Trophoblast cell (in vitro differentiated cells and primary cell): ENCODE data around the gene FAM110A.

Source experiments
- DNase-seq, 2 donors: peaks; one replicate each; pipeline ENCODE4 v3.0.0-alpha.2; 2016
- H2AFZ ChIP-seq: 2 replicates; pipeline ENCODE4 v1.6.1; 2013; ENCODE audit warnings: low read length, moderate library complexity, mild to moderate bottlenecking; ENCODE audit not compliant: insufficient read depth, poor library complexity
- H2AK5ac ChIP-seq: 2 replicates; pipeline ENCODE4 v1.6.1; 2013; ENCODE audit warnings: mild to moderate bottlenecking, low read length
- H2BK120ac ChIP-seq: 2 replicates; pipeline ENCODE4 v1.6.1; 2013; ENCODE audit warnings: low read length, mild to moderate bottlenecking, moderate library complexity; ENCODE audit not compliant: insufficient read depth, poor library complexity
- H2BK12ac ChIP-seq: 2 replicates; pipeline ENCODE4 v1.6.1; 2013; ENCODE audit warnings: mild to moderate bottlenecking, low read length, moderate library complexity
- H2BK5ac ChIP-seq: 2 replicates; pipeline ENCODE4 v1.6.1; 2013; ENCODE audit warnings: low read length, low read depth, moderate library complexity, mild to moderate bottlenecking; ENCODE audit not compliant: poor library complexity
- H3K14ac ChIP-seq: 2 replicates; pipeline ENCODE4 v1.6.1; 2013; ENCODE audit warnings: mild to moderate bottlenecking, low read length
- H3K18ac ChIP-seq: 2 replicates; pipeline ENCODE4 v1.6.1; 2013; ENCODE audit warnings: mild to moderate bottlenecking, low read length
- H3K23ac ChIP-seq: 2 replicates; pipeline ENCODE4 v1.6.1; 2013; ENCODE audit warnings: low read length
- H3K27ac ChIP-seq: 2 replicates; pipeline ENCODE4 v1.5.1; 2013; ENCODE audit warnings: low read depth, mild to moderate bottlenecking, inconsistent platforms, low read length, moderate library complexity
- H3K27me3 ChIP-seq: 2 replicates; pipeline ENCODE4 v1.6.1; 2013; ENCODE audit warnings: inconsistent platforms, mild to moderate bottlenecking, low read length, moderate library complexity; ENCODE audit not compliant: insufficient read depth
- H3K36me3 ChIP-seq, 2 experiments: 1 replicate in 1 of 2; 2 replicates in 1 of 2; pipeline ENCODE4 v1.6.1; 2013; ENCODE audit warnings: low read length in 2 of 2, mild to moderate bottlenecking in 2 of 2, moderate library complexity in 1 of 2; ENCODE audit not compliant: insufficient read depth in 2 of 2, control insufficient read depth in 1 of 2
- H3K4ac ChIP-seq: 2 replicates; pipeline ENCODE4 v1.6.1; 2013; ENCODE audit warnings: low read depth, mild to moderate bottlenecking, low read length, moderate library complexity
- H3K4me1 ChIP-seq, 2 experiments: 1 replicate in 1 of 2; 2 replicates in 1 of 2; pipeline ENCODE4 v1.6.1; 2013; ENCODE audit warnings: low read length in 2 of 2, mild to moderate bottlenecking in 2 of 2, moderate library complexity in 1 of 2; ENCODE audit not compliant: insufficient read depth in 2 of 2, control insufficient read depth in 1 of 2
- H3K4me2 ChIP-seq: 2 replicates; pipeline ENCODE4 v1.6.1; 2013; ENCODE audit warnings: inconsistent platforms, mild to moderate bottlenecking, low read length, moderate library complexity
- H3K4me3 ChIP-seq: 2 replicates; pipeline ENCODE4 v1.5.1; 2013; ENCODE audit warnings: mild to moderate bottlenecking, low read depth, low read length, inconsistent platforms
- H3K79me1 ChIP-seq: one replicate; pipeline ENCODE4 v1.6.1; 2013; ENCODE audit warnings: low read length
- H3K79me2 ChIP-seq: 2 replicates; pipeline ENCODE4 v1.6.1; 2013; ENCODE audit warnings: low read length, mild to moderate bottlenecking; ENCODE audit not compliant: control insufficient read depth, insufficient read depth, poor library complexity
- H3K9ac ChIP-seq: 2 replicates; pipeline ENCODE4 v1.6.1; 2013; ENCODE audit warnings: mild to moderate bottlenecking, low read length
- H3K9me3 ChIP-seq: 2 replicates; pipeline ENCODE4 v1.6.1; 2013; ENCODE audit warnings: low read depth, mild to moderate bottlenecking, control low read depth, inconsistent platforms, low read length; ENCODE audit not compliant: insufficient read depth
- H4K12ac ChIP-seq: 2 replicates; pipeline ENCODE4 v1.6.1; 2013; ENCODE audit warnings: low read depth, mild to moderate bottlenecking, low read length, moderate library complexity
- H4K8ac ChIP-seq: 2 replicates; pipeline ENCODE4 v1.6.1; 2013; ENCODE audit warnings: low read depth, mild to moderate bottlenecking, low read length, moderate library complexity
- H4K91ac ChIP-seq: one replicate; pipeline ENCODE4 v1.6.1; 2013; ENCODE audit warnings: low read depth, mild to moderate bottlenecking, low read length, moderate library complexity
- WGBS: extraction: QIAGEN DNeasy Blood & Tissue Kit; methylation state at CpG from one replicate; pipeline ENCODE4 v1.1.7; 2013; ENCODE audit warnings: missing lambda C conversion rate; ENCODE audit not compliant: insufficient read length, insufficient coverage; ENCODE audit errors: extremely low coverage; 5-methylcytosine and 5-hydroxymethylcytosine counted together

Gene FAM110A

DNA sequence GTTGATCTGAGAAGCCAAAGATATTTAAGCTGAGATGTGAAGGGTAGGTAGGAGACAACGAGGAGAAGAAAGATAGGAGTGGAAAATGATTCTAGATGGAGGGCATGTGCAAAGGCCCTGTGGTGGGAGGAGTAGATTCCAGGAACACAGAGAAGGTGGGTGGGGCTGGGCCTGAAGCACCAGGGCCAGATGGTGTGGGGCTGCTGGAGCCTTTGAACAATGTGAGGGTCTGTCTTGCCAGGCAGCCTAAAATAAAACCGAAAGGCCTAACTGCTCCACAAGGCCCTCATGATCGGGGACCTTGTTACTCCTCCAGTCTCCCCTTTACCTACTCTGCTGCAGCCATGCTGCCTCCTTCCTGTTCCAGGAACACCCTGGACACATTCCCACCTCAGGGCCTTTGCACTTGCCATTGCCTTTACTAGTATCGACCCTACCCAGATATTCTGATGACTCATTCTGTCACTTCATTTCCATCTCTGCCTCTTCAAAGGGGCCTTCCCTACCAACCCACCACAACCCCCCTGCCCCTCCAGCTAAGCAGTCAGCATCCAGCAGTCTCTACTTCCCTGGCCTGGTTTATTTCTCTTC lies 20.0 kb downstream of the FAM110A start:
- Histone ChIP-seq H3K9me3 (no peaks in the 10 kb centered on the region), H3K4me2 (no peak overlapping the region), H3K4me3 (no peak overlapping the region), H2BK12ac (no peak overlapping the region), H3K27ac (no peak overlapping the region), H3K4me1 (peaks cover 3 to 4% of the 10 kb centered on the region in 2 experiments), H3K23ac (no peak overlapping the region), H3K27me3 (no peaks in the 10 kb centered on the region), H4K91ac (no peak overlapping the region), H2BK5ac (no peak overlapping the region), H3K79me1 (no peaks in the 10 kb centered on the region), H3K4ac (no peak overlapping the region), H4K12ac (no peak overlapping the region), H2BK120ac (no peak overlapping the region), H3K79me2 (no peaks in the 10 kb centered on the region), H3K9ac (no peak overlapping the region), H3K36me3 (no peaks in the 10 kb centered on the region), H3K14ac (no peak overlapping the region), H4K8ac (no peak overlapping the region), H2AK5ac (no peak overlapping the region), H2AFZ (no peak overlapping the region), H3K18ac (no peak overlapping the region)
- no CpG with 5 or more reads among the region's 4 CpGs for WGBS
- no peak for DNase-seq

DNA sequence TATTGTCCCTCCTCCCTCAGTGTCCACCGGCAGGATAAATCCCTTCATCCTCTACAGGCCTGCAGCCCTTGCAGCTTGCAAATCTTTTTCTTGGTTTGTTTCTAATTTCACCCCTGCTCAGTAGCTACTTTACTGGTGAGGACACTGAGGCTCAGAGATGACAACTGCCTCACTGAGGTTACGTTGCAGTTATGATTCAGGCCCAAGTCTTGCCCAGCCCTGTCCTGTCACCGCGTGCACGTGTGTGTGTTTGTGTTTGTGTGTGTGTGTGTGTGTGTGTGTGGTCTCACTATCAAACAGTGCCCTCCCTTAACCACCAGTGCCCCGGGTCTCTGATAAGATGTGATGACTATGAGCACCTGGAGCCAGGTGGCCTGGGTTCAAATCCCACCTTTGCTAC lies 21.1 kb downstream of the FAM110A start:
- H2BK5ac ChIP-seq = no peak overlapping the region

DNA sequence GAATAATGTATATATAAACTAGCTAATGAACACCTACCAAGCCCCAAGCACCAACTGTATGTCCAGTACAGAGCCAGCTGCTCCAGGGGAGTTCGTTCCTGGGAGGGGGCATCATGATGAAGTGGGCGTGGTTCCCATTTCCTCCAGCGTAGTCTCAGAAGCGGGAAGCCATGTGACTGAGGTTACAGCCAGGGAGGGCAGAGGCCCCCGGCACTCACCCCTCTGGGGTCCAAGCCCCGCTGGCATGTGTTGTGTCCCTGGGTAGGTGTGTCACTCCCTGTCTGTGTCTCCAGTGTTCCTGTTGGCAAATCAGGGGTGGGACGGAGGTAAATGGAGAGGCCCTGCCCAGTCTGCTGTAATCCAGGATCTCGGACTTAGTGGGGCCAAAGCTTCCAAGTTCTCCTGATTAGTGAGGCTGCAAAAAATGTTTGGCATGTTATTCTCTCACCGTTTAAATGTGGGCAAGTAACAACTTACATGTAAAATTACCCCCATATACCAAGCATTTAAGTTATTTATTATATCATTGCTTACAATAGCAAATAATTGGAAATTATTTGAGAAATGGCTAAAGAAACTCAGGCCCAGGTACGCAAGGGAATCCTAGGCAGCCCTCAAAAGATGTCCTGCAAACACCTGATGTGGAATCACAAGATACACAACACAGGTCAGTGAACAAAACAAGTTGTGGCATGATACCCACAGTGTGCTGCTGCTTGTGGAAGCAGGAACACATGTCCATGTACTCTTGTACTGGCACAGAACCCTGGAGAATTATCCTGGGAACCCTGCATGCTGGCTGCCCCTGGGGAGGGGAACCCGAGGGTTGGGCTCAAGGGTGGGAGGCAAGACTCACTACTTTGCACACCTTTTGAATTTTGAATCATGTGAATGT lies 22.2 kb downstream of the FAM110A start:
- Histone ChIP-seq H2BK12ac (no peak overlapping the region), H2AK5ac (no peak overlapping the region), H4K8ac (no peak overlapping the region), H3K79me1 (no peaks in the 10 kb centered on the region), H4K91ac (no peak overlapping the region), H3K27ac (no peak overlapping the region), H3K4me1 (peaks cover 3 to 4% of the 10 kb centered on the region in 2 experiments), H3K79me2 (no peaks in the 10 kb centered on the region), H3K4me3 (no peak overlapping the region), H3K9me3 (no peaks in the 10 kb centered on the region), H3K36me3 (no peaks in the 10 kb centered on the region), H3K9ac (no peak overlapping the region), H2BK120ac (no peak overlapping the region), H3K14ac (no peak overlapping the region), H3K4me2 (no peak overlapping the region), H3K27me3 (no peaks in the 10 kb centered on the region), H3K18ac (no peak overlapping the region), H3K4ac (no peak overlapping the region), H2BK5ac (no peak overlapping the region), H2AFZ (no peak overlapping the region), H3K23ac (no peak overlapping the region), H4K12ac (no peak overlapping the region)
- WGBS = no CpG with 5 or more reads among the region's 11 CpGs
- peak; percentile 64 to 82 for DNase-seq

More for the DNA sequence above, 21.1 kb downstream of the FAM110A start:
- no peak overlapping the region for H4K91ac ChIP-seq
- H3K9me3 ChIP-seq = no peaks in the 10 kb centered on the region
- H3K4me2 ChIP-seq = no peak overlapping the region
- no CpG with 5 or more reads among the region's 6 CpGs for WGBS
- H3K9ac ChIP-seq = no peak overlapping the region
- no peak overlapping the region for H3K27ac ChIP-seq
- H3K27me3 ChIP-seq = no peaks in the 10 kb centered on the region
- H2AK5ac ChIP-seq = no peak overlapping the region
- no peak overlapping the region for H3K4ac ChIP-seq
- H4K8ac ChIP-seq = no peak overlapping the region
- no peak overlapping the region for H3K14ac ChIP-seq
- H4K12ac ChIP-seq = no peak overlapping the region
- H3K79me1 ChIP-seq = no peaks in the 10 kb centered on the region
- H3K23ac ChIP-seq = no peak overlapping the region
- no peak overlapping the region for H2AFZ ChIP-seq
- no peaks in the 10 kb centered on the region for H3K79me2 ChIP-seq
- DNase-seq = no peak
- no peaks in the 10 kb centered on the region for H3K36me3 ChIP-seq
- peaks cover 3 to 4% of the 10 kb centered on the region in 2 experiments for H3K4me1 ChIP-seq
- no peak overlapping the region for H3K4me3 ChIP-seq
- no peak overlapping the region for H2BK12ac ChIP-seq
- H3K18ac ChIP-seq = no peak overlapping the region
- H2BK120ac ChIP-seq = no peak overlapping the region

DNA sequence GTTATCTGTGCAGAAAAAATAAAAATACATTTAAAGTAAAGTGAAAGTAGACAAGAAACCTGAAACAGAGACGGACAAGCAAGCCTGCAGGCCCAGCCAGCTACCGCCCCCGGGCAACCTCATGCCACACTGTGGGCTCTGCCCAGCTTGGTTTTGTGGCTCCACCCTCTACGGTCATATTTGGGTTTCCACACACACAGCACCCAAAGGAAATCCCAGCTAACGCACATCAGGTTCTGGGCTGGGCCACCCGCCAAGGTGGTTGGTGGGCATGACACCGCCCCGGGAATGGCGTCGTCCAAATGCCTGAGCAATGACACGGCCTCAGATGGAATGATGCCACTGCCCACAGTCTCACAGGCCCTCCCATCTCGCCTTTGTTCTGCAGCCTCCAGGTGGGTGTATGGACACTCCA lies 22.9 kb downstream of the FAM110A start:
- no peaks in the 10 kb centered on the region for H3K79me1 ChIP-seq
- H4K8ac ChIP-seq = no peak overlapping the region
- H3K79me2 ChIP-seq = no peaks in the 10 kb centered on the region
- H3K9ac ChIP-seq = no peak overlapping the region
- DNase-seq = peak; percentile 78 to 83
- H3K36me3 ChIP-seq = no peaks in the 10 kb centered on the region
- no peak overlapping the region for H2AFZ ChIP-seq
- H3K4me2 ChIP-seq = no peak overlapping the region
- H3K18ac ChIP-seq = no peak overlapping the region
- no peak overlapping the region for H3K4me3 ChIP-seq
- WGBS = no CpG with 5 or more reads among the region's 12 CpGs
- H2BK12ac ChIP-seq = no peak overlapping the region
- H3K27ac ChIP-seq = no peak overlapping the region
- no peak overlapping the region for H3K4ac ChIP-seq
- H3K23ac ChIP-seq = no peak overlapping the region
- peaks cover 3 to 4% of the 10 kb centered on the region in 2 experiments for H3K4me1 ChIP-seq
- H2BK120ac ChIP-seq = no peak overlapping the region
- no peak overlapping the region for H3K14ac ChIP-seq
- no peaks in the 10 kb centered on the region for H3K27me3 ChIP-seq
- no peak overlapping the region for H2AK5ac ChIP-seq
- no peak overlapping the region for H2BK5ac ChIP-seq
- no peak overlapping the region for H4K91ac ChIP-seq
- H3K9me3 ChIP-seq = no peaks in the 10 kb centered on the region
- H4K12ac ChIP-seq = no peak overlapping the region
